GM18499 (cell line): Measurements from ENCODE around the gene OR1S1.
"Not testable (repeated sequence)": the region's sequence is repeated elsewhere in the genome, so short reads cannot be mapped to it uniquely, and the experiment has no call there.

ENCODE experiments used
- ATAC-seq: cut with Tn5 transposase; IDR thresholded peaks from one replicate; pipeline ENCODE4 v1.9.1; 2021; ENCODE audit warnings: moderate number of reproducible peaks; ENCODE audit not compliant: insufficient read depth, unreplicated experiment

OR1S1 gene

DNA sequence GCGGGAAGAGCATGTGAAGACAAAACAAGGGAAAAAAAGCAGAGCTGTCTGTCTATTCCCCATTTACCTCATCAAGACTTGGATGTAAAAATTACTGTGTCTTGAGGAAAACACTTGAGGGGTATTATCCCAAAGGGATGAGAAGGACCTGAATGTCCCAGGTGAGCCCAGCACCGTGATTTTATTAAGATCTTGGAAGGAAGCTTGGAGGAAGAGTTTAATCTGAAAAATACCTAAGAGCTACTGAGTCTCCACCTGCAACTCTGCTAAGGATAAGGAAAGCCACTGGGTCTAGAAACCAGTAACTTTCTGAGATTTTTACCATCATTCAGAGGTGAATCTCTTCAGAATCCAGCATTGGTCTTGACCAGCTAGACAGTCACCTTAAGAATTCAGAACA, at the start of gene OR1S1:
OR1S1 (plus strand) TSS at position 301 of the 400 bp plus-strand sequence.
- ATAC-seq, result not testable (repeated sequence)

DNA sequence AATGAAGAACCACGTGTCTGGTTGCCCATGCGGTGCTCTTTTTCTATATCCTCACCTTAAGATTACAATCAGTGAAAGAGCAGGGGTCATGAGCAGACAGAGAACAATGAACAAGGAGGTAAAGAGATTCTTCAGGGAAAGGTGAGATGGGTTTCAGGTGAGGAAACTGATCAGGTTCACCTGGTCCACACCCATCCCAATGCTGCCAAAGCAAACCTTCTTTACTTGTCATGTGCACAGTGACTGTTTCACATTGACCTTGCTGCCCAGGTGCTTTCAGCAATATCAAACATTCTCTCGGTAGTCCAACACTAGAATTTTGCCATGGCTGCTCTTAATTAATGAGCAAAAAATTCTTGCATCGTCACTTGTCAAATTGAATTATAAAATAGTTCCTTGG, 48.1 kb upstream of the OR1S1 start:
- no peak for ATAC-seq

DNA sequence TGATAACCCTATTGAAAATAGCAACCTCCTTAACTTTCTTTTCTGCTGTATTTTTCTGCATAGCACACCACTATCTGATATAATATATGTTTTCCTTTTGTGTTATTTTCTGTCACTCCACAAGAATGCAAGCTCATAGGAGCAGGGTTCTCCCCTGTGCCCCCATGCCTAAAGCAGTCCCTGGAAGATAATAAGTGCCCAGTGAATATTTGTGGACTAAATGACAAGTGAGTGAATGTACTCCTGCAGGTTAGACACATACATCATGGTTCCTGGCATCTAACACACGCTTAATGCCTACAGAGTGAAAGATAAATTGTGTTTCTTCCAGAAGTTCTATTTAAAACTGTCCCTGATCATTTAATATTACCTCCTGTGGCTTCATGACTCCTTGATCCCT, 47.5 kb upstream of the OR1S1 start:
- ATAC-seq, result no peak

- ATAC-seq, result no peak
Measured at GRCh38 chr11:58165504-58166106, 46.9 kb upstream of the OR1S1 start.

- no peak for ATAC-seq
Measured at GRCh38 chr11:58177409-58178054, 35.0 kb upstream of the OR1S1 start.

GRCh38 chr11:58178444-58178843, 34.1 kb upstream of the OR1S1 start:
- no peak for ATAC-seq

DNA sequence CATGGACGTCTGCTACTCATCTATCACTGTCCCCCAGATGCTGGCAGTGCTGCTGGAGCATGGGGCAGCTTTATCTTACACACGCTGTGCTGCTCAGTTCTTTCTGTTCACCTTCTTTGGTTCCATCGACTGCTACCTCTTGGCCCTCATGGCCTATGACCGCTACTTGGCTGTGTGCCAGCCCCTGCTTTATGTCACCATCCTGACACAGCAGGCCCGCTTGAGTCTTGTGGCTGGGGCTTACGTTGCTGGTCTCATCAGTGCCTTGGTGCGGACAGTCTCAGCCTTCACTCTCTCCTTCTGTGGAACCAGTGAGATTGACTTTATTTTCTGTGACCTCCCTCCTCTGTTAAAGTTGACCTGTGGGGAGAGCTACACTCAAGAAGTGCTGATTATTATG, 32.9 kb upstream of the OR1S1 start:
- no peak for ATAC-seq

GRCh38 chr11:58186938-58187337, 25.6 kb upstream of the OR1S1 start:
- ATAC-seq, result no peak

GRCh38 chr11:58188770-58189169, 23.8 kb upstream of the OR1S1 start, which contains the start of gene OR9Q2:
Gene OR9Q2 (plus strand): TSS chr11:58189070. CDS start chr11:58190491, 1,421 bp downstream.
- no peak for ATAC-seq

DNA sequence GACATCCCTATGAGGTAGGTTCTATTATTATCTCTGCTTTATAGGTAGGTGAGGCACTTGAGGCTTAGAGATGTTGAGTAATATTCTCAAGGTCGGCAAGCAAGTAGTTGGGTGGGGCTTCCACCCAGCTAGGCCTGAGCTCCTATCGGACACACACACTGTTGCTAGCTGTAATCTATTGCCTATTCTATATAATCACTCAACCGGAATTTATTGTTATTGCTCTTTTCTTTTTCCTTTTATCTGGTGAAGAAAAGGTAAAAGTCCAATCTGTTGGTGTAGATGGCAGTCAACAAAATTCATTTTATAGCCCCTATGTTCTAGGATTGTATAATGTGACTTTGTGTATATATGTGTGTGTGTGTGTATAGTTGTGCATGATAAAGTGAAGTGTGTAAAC, 20.3 kb upstream of the OR1S1 start:
- ATAC-seq, result no peak

GRCh38 chr11:58193391-58193790, 19.1 kb upstream of the OR1S1 start:
- no peak for ATAC-seq

DNA sequence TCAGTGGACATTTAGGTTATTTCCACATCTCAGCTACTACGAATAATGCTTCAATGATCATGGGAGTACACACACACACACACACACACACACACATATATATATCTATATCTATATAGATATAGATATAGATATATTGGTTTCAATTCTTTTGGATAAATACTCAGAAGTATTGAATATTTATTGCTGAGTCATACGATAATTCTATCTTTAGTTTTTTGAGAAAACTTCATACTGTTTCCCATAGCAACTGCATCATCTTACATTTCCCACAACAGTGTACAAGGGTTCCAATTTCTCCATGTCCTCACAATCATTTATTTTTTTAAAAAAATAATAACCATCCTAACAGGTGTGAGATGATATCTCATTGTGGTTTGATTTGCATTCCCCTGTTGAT, 16.6 kb upstream of the OR1S1 start:
- no peak for ATAC-seq

- ATAC-seq, result no peak
Measured at GRCh38 chr11:58199271-58199670, 13.2 kb upstream of the OR1S1 start.

- no peak for ATAC-seq
Measured at GRCh38 chr11:58204042-58204441, 8.5 kb upstream of the OR1S1 start, which contains the start of gene OR1S2. Gene OR1S2 (minus strand): TSS chr11:58204142. CDS start chr11:58204142, 0 bp downstream.

DNA sequence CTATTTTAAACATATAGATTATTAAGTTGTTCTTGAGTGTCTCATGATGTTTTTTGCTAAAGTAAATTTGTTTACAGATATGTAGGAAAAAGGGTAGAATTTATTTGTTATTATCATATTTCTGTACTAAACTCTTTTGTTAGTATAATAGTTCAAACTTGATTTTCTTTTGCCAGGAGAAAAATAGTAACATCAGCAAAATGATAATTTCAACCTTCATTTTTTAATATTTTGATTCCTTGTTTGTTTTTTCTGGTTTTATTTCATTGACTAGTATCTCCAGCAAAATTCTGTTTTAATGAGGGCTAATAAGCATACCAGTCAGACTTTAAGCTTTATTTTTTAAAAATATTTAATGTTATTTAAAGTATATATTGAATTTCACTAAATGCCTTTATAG, 4.0 kb downstream of the OR1S1 start:
- ATAC-seq, result no peak

DNA sequence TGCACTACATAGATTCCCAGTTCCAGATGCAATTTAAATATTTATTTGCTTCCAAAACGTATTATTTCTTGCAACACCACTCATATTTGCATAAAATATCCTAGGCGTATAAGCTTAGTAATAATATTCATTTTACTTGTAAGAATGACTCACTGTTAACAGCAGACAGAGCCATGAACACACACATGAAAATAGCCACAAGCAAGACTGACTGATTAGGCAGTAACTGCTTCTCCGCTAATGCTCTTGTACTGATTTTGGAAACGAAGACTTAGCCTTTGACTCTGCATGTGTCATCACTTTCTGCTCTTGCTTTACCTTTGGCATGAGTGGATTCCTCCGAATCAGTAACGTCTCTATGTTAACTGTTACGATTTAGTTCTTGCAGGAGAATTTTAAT, 10.2 kb downstream of the OR1S1 start:
- no peak for ATAC-seq

- ATAC-seq, result no peak
Measured at GRCh38 chr11:58227956-58228615, 15.6 kb downstream of the OR1S1 start.

- ATAC-seq, result no peak
Measured at GRCh38 chr11:58243954-58244353, 31.4 kb downstream of the OR1S1 start.

DNA sequence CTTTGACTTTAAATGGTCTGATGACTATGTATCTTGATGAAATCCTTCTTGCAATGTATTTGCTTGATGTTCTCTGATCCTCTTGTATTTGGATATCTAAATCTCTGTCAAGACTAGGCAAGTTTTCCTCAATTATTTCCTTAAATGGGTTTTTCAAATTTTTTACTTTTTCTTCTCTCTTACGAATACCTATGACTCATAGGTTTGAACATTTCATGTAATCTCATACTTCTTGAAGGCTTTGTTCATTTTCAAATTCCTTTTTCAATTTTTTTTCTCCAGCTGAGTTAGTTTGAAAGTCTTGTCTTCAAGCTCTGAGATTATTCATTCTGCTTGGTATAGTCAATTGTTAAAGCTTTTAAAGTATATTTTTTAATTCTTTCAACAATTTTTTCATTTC, 42.4 kb downstream of the OR1S1 start:
- ATAC-seq, result no peak

- no peak for ATAC-seq
Measured at GRCh38 chr11:58259983-58260382, 47.5 kb downstream of the OR1S1 start.
